Upper lobe of left lung (tissue), 4 donors: ENCODE data around the gene S100A8.

Experiments
- POLR2A ChIP-seq, 4 donors: fragments of 450-650 bp; IDR thresholded peaks; one replicate each; pipeline ENCODE4 v1.5.1; 2016 to 2017; ENCODE audit warnings: antibody characterized with exemption in 4 of 4, mild to moderate bottlenecking in 2 of 4
- TF ChIP-seq, protein P1 (sequence below), 6 experiments: fragments of 450-650 bp in 4 of 6; fragments of 200-600 bp in 2 of 6; sonication (generic) in 2 of 6; IDR thresholded peaks; one replicate each; pipeline ENCODE4 v1.5.1; 2016 to 2019; ENCODE audit warnings: antibody characterized with exemption in 6 of 6

- TF ChIP-seq, protein P1, sequence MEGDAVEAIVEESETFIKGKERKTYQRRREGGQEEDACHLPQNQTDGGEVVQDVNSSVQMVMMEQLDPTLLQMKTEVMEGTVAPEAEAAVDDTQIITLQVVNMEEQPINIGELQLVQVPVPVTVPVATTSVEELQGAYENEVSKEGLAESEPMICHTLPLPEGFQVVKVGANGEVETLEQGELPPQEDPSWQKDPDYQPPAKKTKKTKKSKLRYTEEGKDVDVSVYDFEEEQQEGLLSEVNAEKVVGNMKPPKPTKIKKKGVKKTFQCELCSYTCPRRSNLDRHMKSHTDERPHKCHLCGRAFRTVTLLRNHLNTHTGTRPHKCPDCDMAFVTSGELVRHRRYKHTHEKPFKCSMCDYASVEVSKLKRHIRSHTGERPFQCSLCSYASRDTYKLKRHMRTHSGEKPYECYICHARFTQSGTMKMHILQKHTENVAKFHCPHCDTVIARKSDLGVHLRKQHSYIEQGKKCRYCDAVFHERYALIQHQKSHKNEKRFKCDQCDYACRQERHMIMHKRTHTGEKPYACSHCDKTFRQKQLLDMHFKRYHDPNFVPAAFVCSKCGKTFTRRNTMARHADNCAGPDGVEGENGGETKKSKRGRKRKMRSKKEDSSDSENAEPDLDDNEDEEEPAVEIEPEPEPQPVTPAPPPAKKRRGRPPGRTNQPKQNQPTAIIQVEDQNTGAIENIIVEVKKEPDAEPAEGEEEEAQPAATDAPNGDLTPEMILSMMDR (IDR thresholded peaks at IDR 0.05) = no peak
- no peak for TF ChIP-seq POLR2A (IDR thresholded peaks at IDR 0.05)
Measured at GRCh38 chr1:153420306-153420705, 29.4 kb upstream of the S100A8 start.
